HL-60/S4 treated with phorbol 12-myristate 13-acetate at 8.2 ng/mL for 4 days and 3 days (cell line): Measurements from ENCODE around the gene FBXW12.

Experiments
- in situ Hi-C: fragments of 300-500 bp; cut with MboI; formaldehyde crosslinking; loops from 2 replicates; pipeline ENCODE4 v1.15.0; 2022; ENCODE audit warnings: low sequenced_read_pairs

The FBXW12 gene

GRCh38 chr3:48420561-48420960 is 48.5 kb downstream of the FBXW12 start:
- in situ Hi-C loops, result no loop called here

- in situ Hi-C loops, result no loop called here
Measured at GRCh38 chr3:48422272-48422671, 50.3 kb downstream of the FBXW12 start.

GRCh38 chr3:48422681-48423080 is 50.7 kb downstream of the FBXW12 start:
- in situ Hi-C loops, result no loop called here

- in situ Hi-C loops, result no loop called here
Measured at GRCh38 chr3:48423241-48423882, 51.3 kb downstream of the FBXW12 start.

- in situ Hi-C loops, result no loop called here
Measured at GRCh38 chr3:48423883-48424695, 52.1 kb downstream of the FBXW12 start.

- in situ Hi-C loops, result loop anchor here (25.0 kb wide), 1 partner anchor 163 kb away; no protein-coding TSS in a partner anchor
Measured at GRCh38 chr3:48425281-48425812, 53.3 kb downstream of the FBXW12 start.

- in situ Hi-C loops, result loop anchor here (25.0 kb wide), 1 partner anchor 164 kb away; no protein-coding TSS in a partner anchor
Measured at GRCh38 chr3:48426401-48426909, 54.4 kb downstream of the FBXW12 start.

GRCh38 chr3:48426944-48427629 is 55.1 kb downstream of the FBXW12 start:
- in situ Hi-C loops, result loop anchor here (25.0 kb wide), 1 partner anchor 165 kb away; no protein-coding TSS in a partner anchor

- in situ Hi-C loops, result loop anchor here (25.0 kb wide), 1 partner anchor 165 kb away; no protein-coding TSS in a partner anchor
Measured at GRCh38 chr3:48427630-48427962, 55.6 kb downstream of the FBXW12 start.

GRCh38 chr3:48428088-48428571 is 56.1 kb downstream of the FBXW12 start:
- in situ Hi-C loops, result loop anchor here (25.0 kb wide), 1 partner anchor 166 kb away; no protein-coding TSS in a partner anchor

- in situ Hi-C loops, result loop anchor here (25.0 kb wide), 1 partner anchor 166 kb away; no protein-coding TSS in a partner anchor
Measured at GRCh38 chr3:48428572-48429316, 56.7 kb downstream of the FBXW12 start.

- in situ Hi-C loops, result loop anchor here (25.0 kb wide), 1 partner anchor 167 kb away; no protein-coding TSS in a partner anchor
Measured at GRCh38 chr3:48429317-48429959, 57.4 kb downstream of the FBXW12 start.

- in situ Hi-C loops, result loop anchor here (25.0 kb wide), 1 partner anchor 168 kb away; no protein-coding TSS in a partner anchor
Measured at GRCh38 chr3:48429960-48430707, 58.1 kb downstream of the FBXW12 start, which contains the start of gene PLXNB1. Gene PLXNB1, minus strand, starts transcription at chr3:48430086. Its CDS starts 5,475 bp downstream, at chr3:48424611.

- in situ Hi-C loops, result loop anchor here (25.0 kb wide), 1 partner anchor 168 kb away; no protein-coding TSS in a partner anchor
Measured at GRCh38 chr3:48430708-48431101, 58.7 kb downstream of the FBXW12 start.

GRCh38 chr3:48431224-48432029 is 59.4 kb downstream of the FBXW12 start:
- in situ Hi-C loops, result loop anchor here (25.0 kb wide), 1 partner anchor 169 kb away; no protein-coding TSS in a partner anchor

GRCh38 chr3:48432411-48433371 is 60.7 kb downstream of the FBXW12 start:
- in situ Hi-C loops, result loop anchor here (25.0 kb wide), 1 partner anchor 170 kb away; no protein-coding TSS in a partner anchor
